Epithelial cell of esophagus (primary cell): ENCODE data around the gene RRAGD.

ENCODE experiments used
- DNase-seq: peaks from one replicate; pipeline ENCODE4 v3.0.0; 2010; ENCODE audit warnings: low read depth
- H3K4me3 ChIP-seq: 2 replicates; pipeline ENCODE4 v1.5.1; 2011; ENCODE audit warnings: mild to moderate bottlenecking, low read length, control low read depth
- CTCF ChIP-seq: IDR thresholded peaks from 2 replicates; pipeline ENCODE4 v1.5.1; 2011; ENCODE audit warnings: low read depth, mild to moderate bottlenecking, low read length, control low read depth, inconsistent platforms; ENCODE audit not compliant: insufficient read depth; ENCODE audit errors: missing control alignments

RRAGD gene

GRCh38 chr6:89381031-89381430 is 31.0 kb downstream of the RRAGD start:
- DNase-seq = no peak
- no peak for TF ChIP-seq CTCF
- H3K4me3 ChIP-seq = no peak overlapping the region

GRCh38 chr6:89379281-89379680 is 32.8 kb downstream of the RRAGD start:
- no peak for TF ChIP-seq CTCF
- no peak overlapping the region for H3K4me3 ChIP-seq
- DNase-seq = no peak

GRCh38 chr6:89378628-89379027 is 33.4 kb downstream of the RRAGD start:
- no peak for TF ChIP-seq CTCF
- no peak for DNase-seq
- H3K4me3 ChIP-seq = no peak overlapping the region

GRCh38 chr6:89375427-89376267 is 36.4 kb downstream of the RRAGD start:
- TF ChIP-seq CTCF = peak; percentile 43
- peak; percentile 78 for DNase-seq
- no peak overlapping the region for H3K4me3 ChIP-seq

- no peak overlapping the region for H3K4me3 ChIP-seq
- no peak for DNase-seq
- no peak for TF ChIP-seq CTCF
These were observed 39.6 kb downstream of the RRAGD start for GRCh38 chr6:89372506-89372901.

GRCh38 chr6:89371849-89372505 is 40.1 kb downstream of the RRAGD start:
- peak; percentile 61 for DNase-seq
- TF ChIP-seq CTCF = peak; percentile 97
- no peak overlapping the region for H3K4me3 ChIP-seq

- no peak overlapping the region for H3K4me3 ChIP-seq
- DNase-seq = peak; percentile 74
- TF ChIP-seq CTCF = peak; percentile 70
These were observed 43.1 kb downstream of the RRAGD start for GRCh38 chr6:89368999-89369398.
